Activated T-cell treated with anti-CD3 and anti-CD28 coated beads, Interleukin-2, amount 50 U/mL, for 72 hours (primary cell): ENCODE results near the gene GCHFR. TPM values are rescaled to one million over a fixed set of nuclear protein-coding genes. Genes with fewer than 3 reads are reported as not detected.

Source experiments
- ATAC-seq, 2 donors: fragments of 150-1000 bp; cut with Tn5 transposase; replicated peaks in 1 of 2; 2 replicates each; pipeline ENCODE4 v1.10.0; 2021; ENCODE audit warnings: moderate library complexity in 2 of 2, mild to moderate bottlenecking in 1 of 2
- DNase-seq, 2 donors: peaks; one replicate each; pipeline ENCODE4 v3.0.0; 2021 to 2022; ENCODE audit warnings: mixed read lengths in 1 of 2
- H3K27ac Mint-ChIP-seq: one replicate; pipeline ENCODE4 v1.8.0; 2022; ENCODE audit warnings: mild to moderate bottlenecking, moderate library complexity, mixed read lengths
- H3K27me3 Mint-ChIP-seq: one replicate; pipeline ENCODE4 v1.8.0; 2022; ENCODE audit warnings: low read depth, mixed read lengths
- H3K36me3 Mint-ChIP-seq, 2 donors: one replicate each; pipeline ENCODE4 v1.8.0; 2022; ENCODE audit warnings: mixed read lengths in 2 of 2, mild to moderate bottlenecking in 1 of 2; ENCODE audit not compliant: insufficient read depth in 2 of 2
- H3K4me1 Mint-ChIP-seq: one replicate; pipeline ENCODE4 v1.8.0; 2022; ENCODE audit warnings: low read depth, mixed read lengths
- H3K4me3 Mint-ChIP-seq, 2 donors: one replicate each; pipeline ENCODE4 v1.8.0; 2022; ENCODE audit warnings: mild to moderate bottlenecking in 2 of 2, mixed read lengths in 2 of 2, moderate library complexity in 2 of 2
- H3K9me3 Mint-ChIP-seq, 2 donors: one replicate each; pipeline ENCODE4 v1.8.0; 2022; ENCODE audit warnings: mixed read lengths in 2 of 2
- total RNA-seq, 2 donors: library from RNA; stranded (reverse); gene quantifications; one replicate each; pipeline ENCODE4 v1.2.3, GENCODE V29; 2022

The GCHFR gene
- total RNA-seq, 2 donors from 2014 or later, result 40.9 to 44.8 TPM

GRCh38 chr15:40743921-40744814 is 19.7 kb upstream of the GCHFR start:
- no peaks in the 10 kb centered on the region for H3K27me3 Mint-ChIP-seq
- no peaks in the 10 kb centered on the region for H3K9me3 Mint-ChIP-seq
- peaks cover 29% of the 10 kb centered on the region for H3K4me1 Mint-ChIP-seq
- peak overlapping the region; percentile 51 to 69 for H3K4me3 Mint-ChIP-seq
- ATAC-seq (peak; percentile 91 to 95), DNase-seq (peak; percentile 73 to 79)
- peaks cover 7 to 13% of the 10 kb centered on the region in 2 donors for H3K36me3 Mint-ChIP-seq
- peak overlapping the region; percentile 93 for H3K27ac Mint-ChIP-seq

- ATAC-seq, result no peak
- H3K27ac Mint-ChIP-seq, result peak overlapping the region; percentile 93
These were observed 19.1 kb upstream of the GCHFR start for GRCh38 chr15:40744815-40745152.

GRCh38 chr15:40746916-40747418 is 16.9 kb upstream of the GCHFR start:
- ATAC-seq, result no peak
- Mint-ChIP-seq H3K9me3 (no peaks in the 10 kb centered on the region), H3K27me3 (no peaks in the 10 kb centered on the region), H3K4me3 (no peak overlapping the region), H3K36me3 (peaks cover 8 to 15% of the 10 kb centered on the region in 2 donors), H3K27ac (peak overlapping the region; percentile 28), H3K4me1 (peaks cover 36% of the 10 kb centered on the region)
- DNase-seq, result no peak

More at GRCh38 chr15:40744815-40745152, 19.1 kb upstream of the GCHFR start:
- Mint-ChIP-seq H3K27me3 (no peaks in the 10 kb centered on the region), H3K36me3 (peaks cover 7 to 16% of the 10 kb centered on the region in 2 donors), H3K9me3 (no peaks in the 10 kb centered on the region), H3K4me3 (no peak overlapping the region), H3K4me1 (peaks cover 29% of the 10 kb centered on the region)
- DNase-seq, result no peak

- Mint-ChIP-seq H3K27ac (no peak overlapping the region), H3K9me3 (no peaks in the 10 kb centered on the region), H3K4me3 (no peak overlapping the region), H3K4me1 (peaks cover 38% of the 10 kb centered on the region), H3K36me3 (peaks cover 6 to 11% of the 10 kb centered on the region in 2 donors), H3K27me3 (no peaks in the 10 kb centered on the region)
- DNase-seq (no peak), ATAC-seq (no peak)
These were observed 15.9 kb upstream of the GCHFR start for GRCh38 chr15:40747685-40748631.

- H3K36me3 Mint-ChIP-seq, result peaks cover 6 to 11% of the 10 kb centered on the region in 2 donors
- no peak for ATAC-seq
- H3K9me3 Mint-ChIP-seq, result no peaks in the 10 kb centered on the region
- H3K27me3 Mint-ChIP-seq, result no peaks in the 10 kb centered on the region
- no peak overlapping the region for H3K4me3 Mint-ChIP-seq
- H3K27ac Mint-ChIP-seq, result no peak overlapping the region
- no peak for DNase-seq
- H3K4me1 Mint-ChIP-seq, result peaks cover 41% of the 10 kb centered on the region
These were observed 14.7 kb upstream of the GCHFR start for GRCh38 chr15:40749151-40749630.

- no peak overlapping the region for H3K4me3 Mint-ChIP-seq
- no peaks in the 10 kb centered on the region for H3K27me3 Mint-ChIP-seq
- H3K27ac Mint-ChIP-seq, result no peak overlapping the region
- no peak for DNase-seq
- ATAC-seq, result no peak
- peaks cover 46% of the 10 kb centered on the region for H3K4me1 Mint-ChIP-seq
- no peaks in the 10 kb centered on the region for H3K9me3 Mint-ChIP-seq
- H3K36me3 Mint-ChIP-seq, result peaks cover 2 to 8% of the 10 kb centered on the region in 2 donors
These were observed 13.0 kb upstream of the GCHFR start for GRCh38 chr15:40750885-40751284.

GRCh38 chr15:40751745-40752144 is 12.1 kb upstream of the GCHFR start:
- Mint-ChIP-seq H3K36me3 (peaks cover 2 to 8% of the 10 kb centered on the region in 2 donors), H3K27me3 (no peaks in the 10 kb centered on the region), H3K27ac (no peak overlapping the region), H3K4me1 (peaks cover 51% of the 10 kb centered on the region), H3K4me3 (no peak overlapping the region), H3K9me3 (no peaks in the 10 kb centered on the region)
- no peak for ATAC-seq
- DNase-seq, result no peak

DNA sequence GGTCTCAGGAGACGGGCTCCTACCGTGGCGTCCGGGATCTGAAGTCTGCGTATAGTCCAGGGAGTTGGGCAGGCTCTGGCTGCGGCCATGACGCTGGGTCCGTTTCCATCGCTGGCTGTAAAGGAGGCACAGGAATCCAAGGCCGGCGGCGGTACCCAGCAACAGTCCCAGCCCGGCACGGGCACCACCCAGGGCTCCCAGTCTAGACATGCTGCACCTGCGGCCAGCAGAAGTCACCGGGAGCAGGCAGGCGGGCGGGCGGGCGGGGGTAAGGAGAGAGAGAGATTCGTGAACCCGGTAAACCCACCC is 9.3 kb upstream of the GCHFR start:
- Mint-ChIP-seq H3K4me3 (peak overlapping the region; percentile 97 to 99), H3K4me1 (peaks cover 45% of the 10 kb centered on the region), H3K9me3 (no peaks in the 10 kb centered on the region), H3K36me3 (peaks cover 2 to 7% of the 10 kb centered on the region in 2 donors), H3K27me3 (no peaks in the 10 kb centered on the region), H3K27ac (peak overlapping the region; percentile 82)
- DNase-seq (peak in 1 of 2 donors; percentile 33), ATAC-seq (peak; percentile 12 to 14)

GRCh38 chr15:40754883-40755811 is 8.7 kb upstream of the GCHFR start, which contains the start of gene RMDN3:
RMDN3 (minus strand) TSS chr15:40755254; CDS start chr15:40754783, 471 bp downstream.
- Mint-ChIP-seq H3K9me3 (no peaks in the 10 kb centered on the region), H3K36me3 (peaks cover 2% of the 10 kb centered on the region in 2 donors), H3K4me3 (peak within 1 kb of the TSS; percentile 97 to 99), H3K27ac (peak within 1 kb of the TSS; percentile 100), H3K4me1 (peaks cover 45% of the 10 kb centered on the region), H3K27me3 (no peaks in the 10 kb centered on the region)
- peak; percentile 89 to 90 for ATAC-seq
- DNase-seq, result peak; percentile 95 to 98

- no peaks in the 10 kb centered on the region for H3K27me3 Mint-ChIP-seq
- H3K36me3 Mint-ChIP-seq, result peaks cover 2% of the 10 kb centered on the region in 2 donors
- DNase-seq (no peak), ATAC-seq (no peak)
- no peaks in the 10 kb centered on the region for H3K9me3 Mint-ChIP-seq
- peak overlapping the region; percentile 100 for H3K27ac Mint-ChIP-seq
- H3K4me1 Mint-ChIP-seq, result peaks cover 45% of the 10 kb centered on the region
- peak overlapping the region; percentile 97 to 99 for H3K4me3 Mint-ChIP-seq
These were observed 8.1 kb upstream of the GCHFR start for GRCh38 chr15:40755812-40756208.

- Mint-ChIP-seq H3K9me3 (no peaks in the 10 kb centered on the region), H3K36me3 (peaks cover 0 to under 1% of the 10 kb centered on the region in 2 donors), H3K4me3 (peak overlapping the region; percentile 34 to 45), H3K4me1 (peaks cover 39% of the 10 kb centered on the region), H3K27ac (no peak overlapping the region), H3K27me3 (no peaks in the 10 kb centered on the region)
- DNase-seq (no peak), ATAC-seq (no peak)
These were observed 6.9 kb upstream of the GCHFR start for GRCh38 chr15:40756938-40757337.

DNA sequence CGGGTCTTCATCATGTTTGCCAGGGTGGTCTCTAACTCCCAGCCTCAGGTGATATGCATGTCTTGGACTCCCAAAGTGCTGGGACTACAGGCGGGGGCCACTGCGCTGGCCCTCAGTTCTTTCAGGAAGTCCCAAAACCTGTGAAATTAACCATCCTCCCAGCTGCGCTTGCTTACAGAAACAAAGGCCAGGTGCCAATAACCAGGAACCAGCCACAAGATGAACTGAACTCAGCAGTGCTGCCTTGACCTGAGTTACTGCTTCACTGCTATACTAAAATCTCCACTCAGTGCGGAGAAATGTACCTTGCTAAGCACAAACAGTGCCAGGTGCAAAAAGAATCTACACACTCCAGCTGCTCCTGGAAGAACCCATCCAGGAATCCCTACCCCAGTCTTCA is 3.9 kb upstream of the GCHFR start:
- peaks cover 29% of the 10 kb centered on the region for H3K4me1 Mint-ChIP-seq
- no peaks in the 10 kb centered on the region for H3K27me3 Mint-ChIP-seq
- H3K9me3 Mint-ChIP-seq, result no peaks in the 10 kb centered on the region
- ATAC-seq, result no peak
- H3K4me3 Mint-ChIP-seq, result no peak overlapping the region
- H3K27ac Mint-ChIP-seq, result no peak overlapping the region
- no peaks in the 10 kb centered on the region for H3K36me3 Mint-ChIP-seq
- DNase-seq, result no peak
